HG02938 (cell line): Measurements from ENCODE around the gene ROR2.
"Not testable (repeated sequence)": the region's sequence is repeated elsewhere in the genome, so short reads cannot be mapped to it uniquely, and the experiment has no call there.

Source experiments
- ATAC-seq: cut with Tn5 transposase; IDR thresholded peaks from one replicate; pipeline ENCODE4 v1.9.1; 2021; ENCODE audit warnings: mild to moderate bottlenecking, moderate library complexity; ENCODE audit not compliant: unreplicated experiment

Gene ROR2

DNA sequence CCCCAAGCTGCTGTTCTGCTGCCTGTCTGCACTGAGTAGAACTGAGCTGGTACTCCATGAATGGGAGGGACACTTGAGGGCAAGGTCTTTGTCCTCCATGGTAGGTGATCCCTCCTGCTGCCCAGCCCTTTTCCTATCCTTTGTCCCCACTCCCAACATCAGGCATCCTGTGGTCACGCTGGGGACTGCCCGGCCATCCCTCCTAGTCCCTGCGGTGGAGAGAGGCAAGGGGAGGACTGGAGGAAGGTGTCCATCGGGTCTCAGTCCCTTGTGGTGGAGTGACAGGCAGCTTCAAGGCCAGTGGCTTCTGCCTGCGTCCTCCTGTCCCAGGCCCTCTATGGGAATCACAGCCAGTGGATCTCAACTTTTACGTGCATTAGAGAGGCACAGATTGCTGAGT lies 25.9 kb downstream of the ROR2 start:
- no peak for ATAC-seq

- ATAC-seq = no peak
These were observed 26.9 kb downstream of the ROR2 start for GRCh38 chr9:91923145-91923544.

GRCh38 chr9:91921371-91921770 lies 28.7 kb downstream of the ROR2 start:
- ATAC-seq = no peak

DNA sequence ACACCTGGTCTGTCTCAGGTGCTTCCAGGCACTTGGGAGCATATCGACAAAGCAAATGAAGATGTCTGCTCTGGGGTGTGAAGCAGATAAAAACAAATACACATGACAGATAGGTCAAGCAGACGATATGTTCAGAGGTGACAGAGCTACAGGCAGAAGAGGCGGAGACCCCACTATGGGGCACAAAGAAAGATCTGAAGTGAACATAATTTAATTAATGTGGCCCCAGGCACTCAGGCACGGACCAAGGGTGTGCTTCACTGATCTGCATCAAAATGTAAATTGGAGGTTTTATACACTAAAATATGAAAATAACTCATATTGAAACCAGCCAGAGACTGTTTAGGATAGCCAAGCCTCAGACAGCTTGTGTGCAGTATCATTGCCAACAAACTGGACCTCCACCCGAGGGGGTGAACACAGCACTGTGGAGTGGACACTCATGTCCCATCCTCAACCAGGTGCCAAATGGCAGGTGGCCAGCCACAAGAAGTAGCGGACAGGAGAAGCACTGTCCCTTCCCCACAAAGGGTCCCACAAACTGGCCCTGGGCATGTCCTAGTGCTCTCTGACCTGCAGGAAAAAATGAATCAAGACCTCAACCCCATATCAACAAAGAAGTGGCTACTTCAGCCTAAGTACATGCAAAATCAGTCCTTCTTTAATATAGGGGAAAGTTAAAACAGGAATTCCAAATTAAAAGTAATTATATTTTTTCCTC lies 29.2 kb downstream of the ROR2 start:
- ATAC-seq = no peak

- no peak for ATAC-seq
These were observed 30.4 kb downstream of the ROR2 start for GRCh38 chr9:91919621-91920020.

DNA sequence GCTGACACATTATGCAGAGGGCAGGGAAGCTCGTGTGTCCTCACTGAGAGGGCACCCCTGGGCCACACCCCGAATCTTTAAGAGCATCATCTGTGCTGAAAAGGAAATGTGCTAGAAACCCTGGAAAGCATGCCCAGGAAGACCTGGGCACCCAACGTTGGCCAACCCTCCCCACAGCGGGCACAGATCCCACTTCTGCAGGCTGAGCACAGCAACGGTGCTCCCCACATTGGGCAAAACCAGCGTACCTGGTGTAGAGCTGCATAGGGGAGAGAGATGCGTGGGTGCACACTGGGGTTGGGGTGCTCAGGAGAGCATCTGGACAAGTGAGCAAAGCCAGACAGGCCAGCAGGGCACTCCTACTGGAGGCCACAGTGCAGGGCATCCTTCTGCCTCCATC lies 32.6 kb downstream of the ROR2 start:
- no peak for ATAC-seq

GRCh38 chr9:91915524-91916263 lies 34.3 kb downstream of the ROR2 start:
- no peak for ATAC-seq

- no peak for ATAC-seq
These were observed 35.1 kb downstream of the ROR2 start for GRCh38 chr9:91914937-91915336.

- no peak for ATAC-seq
These were observed 35.6 kb downstream of the ROR2 start for GRCh38 chr9:91914404-91914803.

DNA sequence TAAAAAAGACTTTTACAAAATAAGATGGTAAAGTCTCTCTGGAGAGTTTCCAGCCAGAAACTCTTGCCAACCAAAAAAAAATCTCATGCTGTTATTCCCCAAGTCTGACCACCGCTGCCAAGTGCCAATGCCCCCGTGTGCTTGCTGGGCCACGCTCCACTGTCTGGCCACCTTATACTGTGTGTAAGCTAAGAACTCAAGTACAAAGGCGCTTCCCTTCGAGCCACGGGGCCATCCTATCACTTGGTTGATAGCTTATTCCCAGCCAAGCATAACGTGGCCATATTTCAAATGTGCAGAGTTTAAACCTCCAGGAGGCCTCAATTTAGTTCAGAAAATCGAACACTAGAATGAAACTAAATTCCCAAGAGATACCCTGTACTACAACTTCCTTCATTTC lies 36.0 kb downstream of the ROR2 start:
- no peak for ATAC-seq

- no peak for ATAC-seq
These were observed 36.9 kb downstream of the ROR2 start for GRCh38 chr9:91913096-91913495.

DNA sequence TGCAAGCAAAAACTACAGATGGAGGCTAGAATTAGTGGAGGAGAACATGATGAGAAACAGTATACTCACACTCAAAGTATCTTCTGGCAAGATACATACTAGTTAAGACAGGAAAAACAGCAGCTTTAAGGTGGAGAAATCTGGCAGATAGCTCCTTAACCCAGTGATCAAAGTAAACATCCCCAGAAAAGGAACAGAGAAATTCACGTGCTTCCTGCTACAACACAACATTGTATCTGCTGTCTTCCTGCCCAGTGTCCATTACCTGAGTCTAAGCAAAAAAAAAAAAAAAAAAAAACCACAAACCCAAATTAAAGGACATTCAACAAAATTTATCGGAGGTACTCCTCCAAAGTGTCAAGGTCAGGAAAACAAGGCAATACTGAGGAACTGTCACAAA lies 38.4 kb downstream of the ROR2 start:
- ATAC-seq = no peak

GRCh38 chr9:91909256-91909655 lies 40.8 kb downstream of the ROR2 start:
- not testable (repeated sequence) for ATAC-seq

- ATAC-seq = no peak
These were observed 41.3 kb downstream of the ROR2 start for GRCh38 chr9:91908746-91909145.

GRCh38 chr9:91908293-91908623 lies 41.8 kb downstream of the ROR2 start:
- ATAC-seq = no peak

GRCh38 chr9:91907484-91908292 lies 42.3 kb downstream of the ROR2 start:
- ATAC-seq = no peak

GRCh38 chr9:91905991-91906469 lies 44.0 kb downstream of the ROR2 start:
- ATAC-seq = no peak

DNA sequence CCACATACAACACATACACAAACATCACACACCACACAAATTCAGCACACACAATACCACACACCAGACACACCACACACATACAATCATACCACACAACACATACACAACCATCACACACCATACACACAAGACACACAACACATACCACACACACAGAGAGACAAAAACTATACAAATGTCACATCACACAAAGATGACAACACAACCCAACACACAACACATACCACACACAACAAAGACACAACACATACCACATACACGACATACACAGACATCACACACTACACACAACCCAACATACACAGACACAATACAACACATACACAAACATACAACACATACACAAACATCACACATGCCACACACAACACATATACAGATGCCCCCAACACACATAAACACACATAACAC lies 44.8 kb downstream of the ROR2 start:
- ATAC-seq = no peak

GRCh38 chr9:91904588-91905236 lies 45.3 kb downstream of the ROR2 start:
- no peak for ATAC-seq

DNA sequence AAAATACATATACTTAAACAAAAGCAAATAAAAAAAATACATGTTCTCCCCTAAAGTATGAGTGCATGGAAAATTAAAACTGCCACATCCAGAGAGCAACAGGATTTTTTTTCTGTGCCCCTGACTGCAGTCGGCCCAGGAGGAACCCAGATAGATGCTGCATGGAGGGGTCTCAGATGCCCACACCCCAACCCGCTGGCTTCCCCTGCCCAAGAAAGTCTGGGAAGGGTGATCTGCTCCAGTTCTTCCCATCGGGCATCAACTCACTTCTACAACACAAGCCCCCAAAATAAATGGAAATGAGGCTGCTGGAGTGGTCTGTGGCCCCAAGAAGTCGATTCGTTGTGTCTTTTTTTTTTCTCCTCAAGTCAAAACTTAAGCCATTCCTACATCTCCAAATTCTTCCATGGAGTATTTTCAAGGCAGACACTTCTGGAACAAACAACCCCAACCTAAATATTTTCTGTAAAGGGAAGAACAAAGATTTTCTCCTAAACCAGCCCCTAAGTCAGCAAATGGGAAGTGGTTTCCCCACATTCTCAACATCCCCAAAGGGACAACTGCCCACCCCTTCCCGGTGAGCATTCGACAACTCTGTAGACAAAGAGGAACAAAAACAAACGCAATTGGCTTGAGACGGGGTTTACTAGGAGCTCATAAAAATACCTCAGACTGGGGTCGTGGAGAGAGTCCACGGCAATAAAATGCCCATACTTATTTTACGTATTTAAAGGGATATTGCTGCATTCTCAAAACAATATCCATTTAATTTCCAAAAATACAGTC lies 46.7 kb downstream of the ROR2 start:
- ATAC-seq = no peak
